Stimulated activated CD8-positive, alpha-beta memory T cell treated with anti-CD3 and anti-CD28 coated beads, Interleukin-12 subunit alpha, Interleukin-12 subunit beta, amount 100 ng/mL, for 24 hours (primary cell): ENCODE measurements around the gene HSFX3.
"Not testable (repeated sequence)": the region's sequence is repeated elsewhere in the genome, so short reads cannot be mapped to it uniquely, and the experiment has no call there.

ENCODE experiments used
- DNase-seq: peaks from one replicate; pipeline ENCODE4 v3.0.0-alpha.2; 2020; ENCODE audit errors: extremely low read depth

The HSFX3 gene

GRCh38 chrX:149549701-149550100, at the start of gene HSFX3:
HSFX3 (minus strand) TSS chrX:149549924; CDS start chrX:149549852, 72 bp downstream.
- not testable (repeated sequence) for DNase-seq

- DNase-seq = not testable (repeated sequence)
These were observed 48.9 kb upstream of the HSFX3 start for GRCh38 chrX:149598603-149599002.

GRCh38 chrX:149595943-149596342, 46.2 kb upstream of the HSFX3 start:
- not testable (repeated sequence) for DNase-seq

GRCh38 chrX:149595214-149595613, 45.5 kb upstream of the HSFX3 start, which contains the start of gene HSFX2:
HSFX2 (minus strand) TSS chrX:149595314; CDS start chrX:149594700, 614 bp downstream.
- not testable (repeated sequence) for DNase-seq

GRCh38 chrX:149590993-149591392, 41.3 kb upstream of the HSFX3 start:
- DNase-seq = not testable (repeated sequence)

- DNase-seq = not testable (repeated sequence)
These were observed 37.6 kb upstream of the HSFX3 start, which contains the start of gene MAGEA9B for GRCh38 chrX:149587359-149587758. MAGEA9B (minus strand) TSS chrX:149587459; CDS start chrX:149583179, 4,280 bp downstream.

- DNase-seq = not testable (repeated sequence)
These were observed 35.9 kb upstream of the HSFX3 start for GRCh38 chrX:149585631-149586030.

- not testable (repeated sequence) for DNase-seq
These were observed 23.7 kb upstream of the HSFX3 start for GRCh38 chrX:149573456-149573855.

- no peak for DNase-seq
These were observed 23.0 kb upstream of the HSFX3 start for GRCh38 chrX:149572743-149573142.

GRCh38 chrX:149571770-149572169, 22.0 kb upstream of the HSFX3 start:
- DNase-seq = no peak

GRCh38 chrX:149570668-149571067, 20.9 kb upstream of the HSFX3 start:
- DNase-seq = no peak

- no peak for DNase-seq
These were observed 20.0 kb upstream of the HSFX3 start for GRCh38 chrX:149569770-149570169.

GRCh38 chrX:149568701-149569296, 19.1 kb upstream of the HSFX3 start:
- DNase-seq = no peak

- no peak for DNase-seq
These were observed 18.1 kb upstream of the HSFX3 start for GRCh38 chrX:149567621-149568417.

- DNase-seq = no peak
These were observed 13.6 kb upstream of the HSFX3 start for GRCh38 chrX:149563359-149563758.

GRCh38 chrX:149555251-149555650, 5.5 kb upstream of the HSFX3 start:
- not testable (repeated sequence) for DNase-seq

GRCh38 chrX:149551939-149552248, 2.2 kb upstream of the HSFX3 start:
- not testable (repeated sequence) for DNase-seq

GRCh38 chrX:149551245-149551938, 1.7 kb upstream of the HSFX3 start:
- DNase-seq = not testable (repeated sequence)

GRCh38 chrX:149550454-149550853, 730 bp upstream of the HSFX3 start:
- not testable (repeated sequence) for DNase-seq

- not testable (repeated sequence) for DNase-seq
These were observed 1.9 kb downstream of the HSFX3 start for GRCh38 chrX:149547782-149548181.

GRCh38 chrX:149546962-149547361, 2.8 kb downstream of the HSFX3 start:
- not testable (repeated sequence) for DNase-seq
